OCI-LY3 (cell line): ENCODE results near the gene EML1.

ENCODE experiments used
- EZH2phosphoT487 ChIP-seq: fragments of 200-600 bp; shearing (Covaris generic); IDR thresholded peaks from 2 replicates; pipeline ENCODE4 v1.6.1; 2018; ENCODE audit warnings: antibody characterized with exemption, mixed run types, low read depth
- TF ChIP-seq, protein P1 (sequence below): fragments of 200-600, 300-600 bp; sonication (generic); IDR thresholded peaks from 2 replicates; pipeline ENCODE4 v1.5.1; 2014; ENCODE audit warnings: antibody characterized with exemption, low read length, low read depth

DNA sequence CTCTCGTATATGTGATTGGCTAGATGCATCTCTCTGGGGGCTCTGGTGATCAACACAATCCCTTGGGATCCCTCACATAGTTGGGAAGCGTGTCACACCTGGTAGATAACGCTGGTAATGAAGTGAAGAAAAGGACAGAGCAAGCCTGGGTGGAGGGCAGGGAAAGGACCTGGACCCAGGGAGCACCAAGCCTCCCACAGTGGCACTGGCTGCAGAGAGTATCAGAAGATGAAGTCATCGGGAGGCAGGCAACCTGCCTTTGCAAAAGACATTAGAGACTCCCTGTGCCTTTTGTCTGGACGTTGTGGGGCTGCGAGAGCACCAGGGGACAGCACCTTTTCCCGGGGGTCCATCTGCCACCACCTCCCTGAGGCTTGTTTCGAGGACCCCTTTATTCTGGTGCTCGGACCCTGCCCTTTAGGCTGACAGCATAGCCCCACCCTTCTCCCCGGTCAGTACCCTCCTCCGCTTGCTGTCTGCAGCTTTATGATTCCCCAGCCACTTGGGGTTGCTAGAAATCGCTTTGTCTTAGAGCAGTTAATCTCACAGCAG lies 116.4 kb downstream of the EML1 start:
- TF ChIP-seq, protein P1, sequence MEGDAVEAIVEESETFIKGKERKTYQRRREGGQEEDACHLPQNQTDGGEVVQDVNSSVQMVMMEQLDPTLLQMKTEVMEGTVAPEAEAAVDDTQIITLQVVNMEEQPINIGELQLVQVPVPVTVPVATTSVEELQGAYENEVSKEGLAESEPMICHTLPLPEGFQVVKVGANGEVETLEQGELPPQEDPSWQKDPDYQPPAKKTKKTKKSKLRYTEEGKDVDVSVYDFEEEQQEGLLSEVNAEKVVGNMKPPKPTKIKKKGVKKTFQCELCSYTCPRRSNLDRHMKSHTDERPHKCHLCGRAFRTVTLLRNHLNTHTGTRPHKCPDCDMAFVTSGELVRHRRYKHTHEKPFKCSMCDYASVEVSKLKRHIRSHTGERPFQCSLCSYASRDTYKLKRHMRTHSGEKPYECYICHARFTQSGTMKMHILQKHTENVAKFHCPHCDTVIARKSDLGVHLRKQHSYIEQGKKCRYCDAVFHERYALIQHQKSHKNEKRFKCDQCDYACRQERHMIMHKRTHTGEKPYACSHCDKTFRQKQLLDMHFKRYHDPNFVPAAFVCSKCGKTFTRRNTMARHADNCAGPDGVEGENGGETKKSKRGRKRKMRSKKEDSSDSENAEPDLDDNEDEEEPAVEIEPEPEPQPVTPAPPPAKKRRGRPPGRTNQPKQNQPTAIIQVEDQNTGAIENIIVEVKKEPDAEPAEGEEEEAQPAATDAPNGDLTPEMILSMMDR, result no peak
- no peak for TF ChIP-seq EZH2phosphoT487
